ENCODE results near the gene SLC25A23.

Gene SLC25A23

GRCh38 chr19:6466526-6467248 lies 7.1 kb upstream of the SLC25A23 start:
- TF ChIP-seq, protein P1, sequence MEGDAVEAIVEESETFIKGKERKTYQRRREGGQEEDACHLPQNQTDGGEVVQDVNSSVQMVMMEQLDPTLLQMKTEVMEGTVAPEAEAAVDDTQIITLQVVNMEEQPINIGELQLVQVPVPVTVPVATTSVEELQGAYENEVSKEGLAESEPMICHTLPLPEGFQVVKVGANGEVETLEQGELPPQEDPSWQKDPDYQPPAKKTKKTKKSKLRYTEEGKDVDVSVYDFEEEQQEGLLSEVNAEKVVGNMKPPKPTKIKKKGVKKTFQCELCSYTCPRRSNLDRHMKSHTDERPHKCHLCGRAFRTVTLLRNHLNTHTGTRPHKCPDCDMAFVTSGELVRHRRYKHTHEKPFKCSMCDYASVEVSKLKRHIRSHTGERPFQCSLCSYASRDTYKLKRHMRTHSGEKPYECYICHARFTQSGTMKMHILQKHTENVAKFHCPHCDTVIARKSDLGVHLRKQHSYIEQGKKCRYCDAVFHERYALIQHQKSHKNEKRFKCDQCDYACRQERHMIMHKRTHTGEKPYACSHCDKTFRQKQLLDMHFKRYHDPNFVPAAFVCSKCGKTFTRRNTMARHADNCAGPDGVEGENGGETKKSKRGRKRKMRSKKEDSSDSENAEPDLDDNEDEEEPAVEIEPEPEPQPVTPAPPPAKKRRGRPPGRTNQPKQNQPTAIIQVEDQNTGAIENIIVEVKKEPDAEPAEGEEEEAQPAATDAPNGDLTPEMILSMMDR (IDR thresholded peaks at IDR 0.05) = no peak

GRCh38 chr19:6465663-6466062 lies 6.1 kb upstream of the SLC25A23 start:
- TF ChIP-seq, protein P1 (IDR thresholded peaks at IDR 0.05) = no peak

DNA sequence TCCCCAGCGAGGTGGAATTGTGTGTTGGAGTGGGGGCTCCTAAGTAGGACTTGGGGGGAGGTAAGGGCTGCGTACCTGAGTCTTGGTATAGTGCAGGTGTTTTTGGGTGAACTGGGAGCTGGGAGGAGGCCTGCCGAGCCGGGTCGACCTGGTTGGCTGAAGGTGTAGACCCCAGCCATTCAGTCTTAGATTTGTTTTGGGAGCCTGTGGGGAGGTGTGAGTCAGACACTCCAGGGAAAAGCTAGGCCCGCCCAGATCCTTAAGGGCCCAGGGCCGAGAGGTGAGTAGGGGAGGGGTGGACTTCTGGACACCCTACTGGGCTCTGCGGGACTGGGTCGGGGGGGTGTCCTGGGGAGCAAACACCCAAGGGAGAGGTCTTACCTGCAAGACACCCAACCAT lies 5.4 kb upstream of the SLC25A23 start:
- TF ChIP-seq, protein P1 (IDR thresholded peaks at IDR 0.05) = no peak

GRCh38 chr19:6464070-6464873 lies 4.7 kb upstream of the SLC25A23 start, which contains the start of gene CRB3:
Gene CRB3, plus strand, starts transcription at chr19:6464271. Its CDS starts 431 bp downstream, at chr19:6464702.
- TF ChIP-seq, protein P1 (IDR thresholded peaks at IDR 0.05) = no peak

- TF ChIP-seq, protein P1 (IDR thresholded peaks at IDR 0.05) = peak; percentile 50; the same call in 1 of the 2 replicates
These were observed 700 bp upstream of the SLC25A23 start for GRCh38 chr19:6460099-6460884.

DNA sequence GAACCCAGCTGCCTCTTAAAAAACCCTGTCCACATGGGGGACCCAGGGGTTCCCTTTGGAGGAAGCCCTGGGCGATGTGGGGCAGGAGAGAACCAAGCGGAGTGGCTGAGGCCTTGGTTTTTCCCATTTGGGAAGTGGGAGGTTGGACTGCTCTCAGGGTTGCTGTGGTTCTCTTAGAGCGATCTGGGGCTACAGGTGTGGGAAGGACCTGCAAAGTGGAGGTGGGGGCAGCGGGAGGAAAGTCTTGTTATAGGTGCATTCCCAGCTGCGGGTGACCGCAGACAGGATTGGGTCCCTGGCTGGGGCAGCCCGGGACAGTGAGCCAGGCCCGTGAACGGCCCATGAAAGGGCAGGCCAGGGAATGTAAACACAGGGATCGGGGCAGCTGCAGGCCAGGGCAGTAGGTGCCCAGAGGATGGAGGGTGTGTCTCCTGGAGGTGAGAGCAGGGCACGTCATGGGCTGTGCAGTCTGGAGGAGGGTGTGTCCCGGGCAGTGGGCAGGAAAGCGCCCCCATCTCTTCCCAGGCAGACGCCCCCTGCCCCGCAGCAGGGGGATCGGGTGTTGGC lies 814 bp downstream of the SLC25A23 start:
- TF ChIP-seq, protein P1 (IDR thresholded peaks at IDR 0.05) = no peak

Data from LNCAP (cell line).